ENCODE results near the gene MAP1B. TPM values are rescaled to one million over a fixed set of nuclear protein-coding genes. Genes with fewer than 3 reads are reported as not detected.

The MAP1B gene
- 58.6 and 63.8 TPM in 2 replicates for total RNA-seq
- long read RNA-seq, partial matches to known transcripts, result 344 of 359 reads
- long read RNA-seq, other reads (novel, unspliced or antisense), result 14 of 359 reads

- peak; percentile 31 for DNase-seq (ENCODE audit: low spot score, unreplicated experiment)
- Mint-ChIP-seq H3K9me3 (ENCODE audit: low read depth) (no peaks in the 10 kb centered on the region), H3K27me3 (peaks cover 6% of the 10 kb centered on the region), H3K4me3 (ENCODE audit: low read depth) (peak within 1 kb of the TSS; percentile 85), H3K4me1 (ENCODE audit: low read depth) (peaks cover 6% of the 10 kb centered on the region), H3K36me3 (ENCODE audit: insufficient read depth) (no peaks in the 10 kb centered on the region), H3K27ac (peak within 1 kb of the TSS; percentile 92)
- no peak for TF ChIP-seq CTCF (IDR thresholded peaks at IDR 0.05; ENCODE audit: unreplicated experiment)
Measured at GRCh38 chr5:72107131-72107900, at the start of gene MAP1B. Gene MAP1B (plus strand): TSS chr5:72107475. CDS start chr5:72107532, 57 bp downstream.

GRCh38 chr5:72057816-72058215, 49.5 kb upstream of the MAP1B start:
- no peak for DNase-seq (ENCODE audit: low spot score, unreplicated experiment)
- TF ChIP-seq CTCF (IDR thresholded peaks at IDR 0.05; ENCODE audit: unreplicated experiment), result no peak
- H3K27me3 Mint-ChIP-seq, result peaks cover 5% of the 10 kb centered on the region
- H3K4me1 Mint-ChIP-seq (ENCODE audit: low read depth), result no peaks in the 10 kb centered on the region
- no peak overlapping the region for H3K4me3 Mint-ChIP-seq (ENCODE audit: low read depth)
- H3K36me3 Mint-ChIP-seq (ENCODE audit: insufficient read depth), result no peaks in the 10 kb centered on the region
- no peak overlapping the region for H3K27ac Mint-ChIP-seq
- H3K9me3 Mint-ChIP-seq (ENCODE audit: low read depth), result no peaks in the 10 kb centered on the region

- Mint-ChIP-seq H3K27ac (no peak overlapping the region), H3K4me3 (ENCODE audit: low read depth) (no peak overlapping the region), H3K9me3 (ENCODE audit: low read depth) (no peaks in the 10 kb centered on the region), H3K4me1 (ENCODE audit: low read depth) (peaks cover 12% of the 10 kb centered on the region), H3K27me3 (peaks cover 2% of the 10 kb centered on the region), H3K36me3 (ENCODE audit: insufficient read depth) (no peaks in the 10 kb centered on the region)
- no peak for TF ChIP-seq CTCF (IDR thresholded peaks at IDR 0.05; ENCODE audit: unreplicated experiment)
- DNase-seq (ENCODE audit: low spot score, unreplicated experiment), result peak; percentile 30
Measured at GRCh38 chr5:72063219-72063819, 44.0 kb upstream of the MAP1B start.

GRCh38 chr5:72064801-72065570, 42.3 kb upstream of the MAP1B start:
- no peak overlapping the region for H3K4me3 Mint-ChIP-seq (ENCODE audit: low read depth)
- DNase-seq (ENCODE audit: low spot score, unreplicated experiment), result no peak

More at GRCh38 chr5:72064801-72065570, 42.3 kb upstream of the MAP1B start:
- Mint-ChIP-seq H3K27me3 (no peaks in the 10 kb centered on the region), H3K36me3 (ENCODE audit: insufficient read depth) (no peaks in the 10 kb centered on the region), H3K9me3 (ENCODE audit: low read depth) (no peaks in the 10 kb centered on the region), H3K4me1 (ENCODE audit: low read depth) (peaks cover 12% of the 10 kb centered on the region), H3K27ac (no peak overlapping the region)
- TF ChIP-seq CTCF (IDR thresholded peaks at IDR 0.05; ENCODE audit: unreplicated experiment), result no peak

Measured in progenitor cell of endocrine pancreas (in vitro differentiated cells).